ENCODE data around the gene SRRM3. TPM values are rescaled to one million over a fixed set of nuclear protein-coding genes. Genes with fewer than 3 reads are reported as not detected.

Gene SRRM3
- total and polyA plus RNA-seq, 9 of the 15 experiments (the other 6 are each of a cell fraction or from before 2014, with no cell fraction given) = 0.04 to 0.91 (median 0.46) TPM; not detected in 2

GRCh38 chr7:76262683-76263402 is 61.1 kb downstream of the SRRM3 start:
- FAIRE-seq (peak; percentile 99), DNase-seq (ENCODE audit: extremely low read depth in 1 of 4, low spot score in 3 of 4) (peak; percentile 69 to 86 (median 74)), ATAC-seq (peak; percentile 83)
- Histone ChIP-seq H3K9ac (ENCODE audit: insufficient read depth in 1 of 2, low read depth in 2 of 2, low read length in 2 of 2) (no peak overlapping the region), H2AFZ (ENCODE audit: low read depth, low read length) (no peak overlapping the region), H3K4me2 (ENCODE audit: insufficient read depth, low read length) (no peak overlapping the region), H3K27me3 (ENCODE audit: control insufficient read depth in 2 of 2, insufficient read depth in 2 of 2, low read length in 2 of 2) (peaks cover 4 to 25% of the 10 kb centered on the region in 2 experiments; a peak in 3 of 5 replicates), H3K27ac (ENCODE audit: extremely low read depth, low read depth, low read length) (no peak overlapping the region), H4K20me1 (replicated peaks; ENCODE audit: control insufficient read depth, insufficient read depth, low read length) (peaks cover 4% of the 10 kb centered on the region), H3K4me1 (replicated peaks in 1 of 2; ENCODE audit: control insufficient read depth in 2 of 2, insufficient read depth in 2 of 2, low read length in 2 of 2) (peaks cover 0 to 36% of the 10 kb centered on the region in 2 experiments; a peak in 4 of 5 replicates), H3K36me3 (ENCODE audit: control insufficient read depth, insufficient read depth, low read length) (no peaks in the 10 kb centered on the region), H3K9me3 (replicated peaks; ENCODE audit: control insufficient read depth, insufficient read depth, low read depth, low read length) (no peaks in the 10 kb centered on the region), H3K9me1 (ENCODE audit: control insufficient read depth, insufficient read depth, low read length) (no peaks in the 10 kb centered on the region), H3K4me3 (no peak overlapping the region), H3K79me2 (ENCODE audit: control insufficient read depth, insufficient read depth, low read length) (no peaks in the 10 kb centered on the region)
- POLR2A ChIA-PET = interaction anchor here (0.8 to 1.8 kb wide), 7 partner anchors 10 to 197 kb away, joined by 3 to 6 read pairs (median 4); no protein-coding TSS in a partner anchor
- intact Hi-C loops (cut with micrococcal nuclease) (loop anchor here (1.0 to 2.0 kb wide), 3 partner anchors 42 to 85 kb away; no protein-coding TSS in a partner anchor), in situ Hi-C loops (cut with MboI) (loop anchor here (5.0 kb wide), 1 partner anchor 81 kb away; no protein-coding TSS in a partner anchor)
- 41% methylated on average over 7 of the region's 7 CpGs for WGBS (ENCODE audit: insufficient coverage, low coverage, missing lambda C conversion rate)
- no TSS peak for BruUV-seq (replicated peaks)
- CTCF ChIA-PET (ENCODE audit: low intra/inter-chr PET ratio) = interaction anchor here (0.6 to 2.5 kb wide), 7 partner anchors 43 to 400 kb away, joined by 3 to 24 read pairs (median 3); no protein-coding TSS in a partner anchor
- no peak for TF ChIP-seq FOXJ2 (tag; IDR thresholded peaks at IDR 0.05)
- 0 out of 2 replicates have a peak, but pooled peaks have one; percentile 31 for TF ChIP-seq RB1 (IDR thresholded peaks at IDR 0.05; ENCODE audit: low read depth)
- TF ChIP-seq FOS (IDR thresholded peaks at IDR 0.05; ENCODE audit: extremely low read depth, insufficient read length) = no peak
- TF ChIP-seq NELFE (IDR thresholded peaks at IDR 0.05; ENCODE audit: insufficient read depth, insufficient read length) = no peak
- TF ChIP-seq RCOR1 (IDR thresholded peaks at IDR 0.05; ENCODE audit: borderline replicate concordance in 1 of 2, low read depth in 2 of 2, low read length in 2 of 2) = peak in 1 of 2 experiments; percentile 68; a peak in 2 of 4 replicates
- no peak for TF ChIP-seq TOE1 (IDR thresholded peaks at IDR 0.05; ENCODE audit: borderline replicate concordance)
- TF ChIP-seq TOE1 (CRISPR knock-in tag; IDR thresholded peaks at IDR 0.05; ENCODE audit: borderline replicate concordance, low read depth) = no peak
- TF ChIP-seq SPI1 (IDR thresholded peaks at IDR 0.05; ENCODE audit: borderline replicate concordance, low read depth, low read length) = no peak
- no peak for TF ChIP-seq ETV6 (IDR thresholded peaks at IDR 0.05; ENCODE audit: borderline replicate concordance in 1 of 2, low read depth in 2 of 2, low read length in 1 of 2)
- no peak for TF ChIP-seq ETV6 (CRISPR knock-in tag; IDR thresholded peaks at IDR 0.05; ENCODE audit: borderline replicate concordance)
- TF ChIP-seq PHB2 (IDR thresholded peaks at IDR 0.05; ENCODE audit: low read depth) = peak; percentile 59; the same call in 1 of the 2 replicates
- TF ChIP-seq SMARCB1 (IDR thresholded peaks at IDR 0.05; ENCODE audit: insufficient read length, low read depth) = no peak
- TF ChIP-seq DEAF1 (CRISPR knock-in tag; IDR thresholded peaks at IDR 0.05) = peak; percentile 71
- no peak for TF ChIP-seq CEBPB (tag; IDR thresholded peaks at IDR 0.05)
- TF ChIP-seq MTA1 (IDR thresholded peaks at IDR 0.05; ENCODE audit: borderline replicate concordance) = 0 out of 2 replicates have a peak, but pooled peaks have one; percentile 18
- TF ChIP-seq RAD21 (CRISPR knock-in tag; conservative IDR thresholded peaks at IDR 0.05 in 1 of 2, IDR thresholded peaks at IDR 0.05 in 1 of 2) = peak; percentile 82 to 87
- no peak for TF ChIP-seq ZNF239 (CRISPR knock-in tag; IDR thresholded peaks at IDR 0.05)

All from K562 (cell line).